T-cell (primary cell): ENCODE data around the gene GASK1A. TPM values are rescaled to one million over a fixed set of nuclear protein-coding genes. Genes with fewer than 3 reads are reported as not detected.

Experiments
- ATAC-seq, 4 experiments: fragments of 200-7000 bp in 3 of 4; fragments of 150-1000 bp in 1 of 4; cut with Tn5 transposase; replicated peaks in 1 of 4; 1 replicate in 3 of 4; 2 replicates in 1 of 4; pipeline ENCODE4 v1.10.0; 2021; ENCODE audit warnings: moderate library complexity in 3 of 4, mild to moderate bottlenecking in 2 of 4, moderate number of reproducible peaks in 1 of 4
- CTCF ChIA-PET, 2 donors: fragments of 300-600 bp; sonication (Branson Sonifier 250); formaldehyde crosslinking; loops; one replicate each; lab custom pipeline; 2022; ENCODE audit warnings: antibody characterized with exemption in 2 of 2; lab: Charles Lee
- POLR2A ChIA-PET, 2 donors: fragments of 300-600 bp; sonication (Branson Sonifier 250); formaldehyde crosslinking; loops; one replicate each; lab custom pipeline; 2022; ENCODE audit warnings: antibody characterized with exemption in 2 of 2; lab: Charles Lee
- DNase-seq, 35 experiments: peaks; one replicate each; pipeline versions ENCODE4 v3.0.0 to v3.0.0-alpha.2; 2013 to 2023
- H3K27ac ChIP-seq: one replicate; pipeline ENCODE4 v1.5.1; 2013; ENCODE audit warnings: low read length
- H3K27me3 ChIP-seq, 2 experiments: replicated peaks in 1 of 2; 1 replicate in 1 of 2; 2 replicates in 1 of 2; pipeline versions ENCODE4 v1.6.1 to v1.7.0; 2013; ENCODE audit warnings: low read length in 1 of 2, mixed read lengths in 1 of 2; ENCODE audit not compliant: control insufficient read depth in 2 of 2, insufficient read depth in 2 of 2; ENCODE audit errors: extremely low read depth in 1 of 2
- H3K36me3 ChIP-seq, 2 donors: 1 replicate in 1 of 2; 2 replicates in 1 of 2; pipeline versions ENCODE4 v1.6.1 to v1.7.0; 2013; ENCODE audit warnings: low read length in 1 of 2; ENCODE audit not compliant: control insufficient read depth in 2 of 2, insufficient read depth in 1 of 2; ENCODE audit errors: extremely low read depth in 1 of 2
- H3K4me1 ChIP-seq, 2 experiments: 1 replicate in 1 of 2; 2 replicates in 1 of 2; pipeline versions ENCODE4 v1.6.1 to v1.7.0; 2013; ENCODE audit warnings: low read length in 2 of 2, mixed read lengths in 1 of 2; ENCODE audit not compliant: insufficient read depth in 2 of 2, control insufficient read depth in 1 of 2; ENCODE audit errors: extremely low read depth in 1 of 2
- H3K4me3 ChIP-seq, 2 donors: 1 replicate in 1 of 2; 2 replicates in 1 of 2; pipeline versions ENCODE4 v1.5.1 to v1.7.0; 2013; ENCODE audit warnings: mild to moderate bottlenecking in 2 of 2, low read length in 1 of 2, moderate library complexity in 1 of 2; ENCODE audit not compliant: control insufficient read depth in 1 of 2; ENCODE audit errors: extremely low read depth in 1 of 2
- H3K9me3 ChIP-seq: 2 replicates; pipeline ENCODE4 v1.7.0; 2013
- H3K27ac Mint-ChIP-seq, 2 donors: one replicate each; pipeline ENCODE4 v1.8.0; 2020 to 2021; ENCODE audit warnings: mild to moderate bottlenecking in 2 of 2, mixed read lengths in 2 of 2
- H3K27me3 Mint-ChIP-seq, 2 donors: one replicate each; pipeline ENCODE4 v1.8.0; 2021 to 2022; ENCODE audit warnings: mixed read lengths in 2 of 2
- H3K36me3 Mint-ChIP-seq: one replicate; pipeline ENCODE4 v1.8.0; 2021; ENCODE audit warnings: mixed read lengths
- H3K4me1 Mint-ChIP-seq, 3 donors: one replicate each; pipeline ENCODE4 v1.8.0; 2020 to 2022; ENCODE audit warnings: mixed read lengths in 3 of 3, mild to moderate bottlenecking in 1 of 3
- H3K4me3 Mint-ChIP-seq, 3 donors: one replicate each; pipeline ENCODE4 v1.8.0; 2020 to 2022; ENCODE audit warnings: mild to moderate bottlenecking in 3 of 3, mixed read lengths in 3 of 3, moderate library complexity in 3 of 3
- H3K9me3 Mint-ChIP-seq, 3 donors: one replicate each; pipeline ENCODE4 v1.8.0; 2020 to 2022; ENCODE audit warnings: mixed read lengths in 3 of 3
- WGBS: methylation state at CpG from one replicate; pipeline ENCODE4 v1.1.5; 2013; ENCODE audit warnings: missing lambda C conversion rate; ENCODE audit not compliant: insufficient coverage; 5-methylcytosine and 5-hydroxymethylcytosine counted together
- total RNA-seq, 35 experiments: library from RNA in 6 of 35; stranded (reverse) in 6 of 35; fragments of 120-200 nt in 1 of 35; gene quantifications; one replicate each; pipeline versions ENCODE4 v1.2.1 to v1.2.4 and lab custom pipeline; 2013 to 2026

Gene GASK1A
- total RNA-seq, 5 donors from 2014 or later (not counting 1 experiment from before 2014, with no cell fraction given), result 0.10 to 0.49 (median 0.17) TPM; not detected in 1

DNA sequence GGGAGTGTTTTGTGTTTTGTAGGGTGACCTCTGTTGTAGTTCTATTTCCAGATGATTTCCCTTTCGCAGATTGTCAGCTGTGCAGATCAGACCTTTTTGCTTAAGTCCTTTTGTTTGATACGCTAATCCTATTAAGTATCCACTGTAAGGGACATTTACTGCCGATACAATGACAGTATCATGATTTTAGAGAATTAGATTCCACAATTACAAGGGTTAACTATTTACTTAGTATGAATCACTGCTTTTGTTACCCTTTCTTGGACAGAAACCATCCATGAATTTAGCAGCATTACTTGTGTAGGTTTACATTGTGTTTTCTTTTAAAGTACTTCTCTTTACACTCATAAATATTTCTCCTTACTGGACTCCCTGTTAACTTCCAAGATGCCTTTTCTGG, 41.8 kb upstream of the GASK1A start:
- WGBS, result 100% methylated on average over 1 of the region's 3 CpGs
- no peaks in the 10 kb centered on the region for H3K9me3 ChIP-seq
- H3K4me3 ChIP-seq, result no peak overlapping the region
- H3K9me3 Mint-ChIP-seq, result peaks cover 0 to 6% (median 0%) of the 10 kb centered on the region in 3 donors
- H3K4me3 Mint-ChIP-seq, result no peak overlapping the region
- H3K27me3 ChIP-seq, result peaks cover 0 to 7% of the 10 kb centered on the region in 2 experiments
- no peak overlapping the region for H3K27ac ChIP-seq
- ATAC-seq (no peak), DNase-seq (no peak)
- peaks cover 12 to 15% of the 10 kb centered on the region in 2 experiments for H3K4me1 ChIP-seq
- no peak overlapping the region for H3K27ac Mint-ChIP-seq
- peaks cover 30 to 33% (median 32%) of the 10 kb centered on the region in 3 donors for H3K4me1 Mint-ChIP-seq
- H3K36me3 ChIP-seq, result no peaks in the 10 kb centered on the region
- no peaks in the 10 kb centered on the region for H3K36me3 Mint-ChIP-seq
- ChIA-PET CTCF (no interaction called here), POLR2A (no interaction called here)
- H3K27me3 Mint-ChIP-seq, result no peaks in the 10 kb centered on the region

DNA sequence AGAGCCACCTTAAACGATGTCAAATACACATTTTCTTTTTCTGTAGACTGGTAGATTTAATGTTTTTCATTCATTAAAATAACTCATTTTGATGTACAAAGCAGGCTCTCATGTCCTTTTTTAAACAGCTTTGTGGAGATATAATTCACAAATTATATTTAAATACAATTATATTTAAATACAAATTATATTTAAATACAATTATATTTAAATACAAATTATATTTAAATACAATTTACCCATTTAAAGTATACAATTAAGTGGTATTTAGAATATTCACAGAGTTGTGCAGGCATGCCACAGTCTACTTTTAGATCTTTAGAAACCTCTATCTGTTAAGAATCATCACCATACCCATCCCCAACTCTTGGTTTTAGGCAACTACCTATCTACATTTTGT, 36.4 kb upstream of the GASK1A start:
- no peaks in the 10 kb centered on the region for H3K4me1 ChIP-seq
- POLR2A ChIA-PET, result interaction anchor here in 1 of 2 donors (0.6 kb wide), 1 partner anchor 21 kb away, joined by 3 read pairs; no protein-coding TSS in a partner anchor
- Mint-ChIP-seq H3K4me1 (no peaks in the 10 kb centered on the region), H3K9me3 (no peaks in the 10 kb centered on the region), H3K4me3 (no peak overlapping the region), H3K36me3 (no peaks in the 10 kb centered on the region), H3K27ac (no peak overlapping the region), H3K27me3 (peaks cover 0 to 4% of the 10 kb centered on the region in 2 donors)
- no CpG with 5 or more reads among the region's 1 CpG for WGBS
- no peak overlapping the region for H3K4me3 ChIP-seq
- no peak for ATAC-seq
- no peaks in the 10 kb centered on the region for H3K36me3 ChIP-seq
- H3K9me3 ChIP-seq, result no peaks in the 10 kb centered on the region
- H3K27me3 ChIP-seq, result no peaks in the 10 kb centered on the region
- CTCF ChIA-PET, result interaction anchor here in 1 of 2 donors (0.9 to 1.2 kb wide), 2 partner anchors 10 to 19 kb away, joined by 3 to 6 read pairs; no protein-coding TSS in a partner anchor
- DNase-seq, result no peak
- no peak overlapping the region for H3K27ac ChIP-seq

- Mint-ChIP-seq H3K36me3 (no peaks in the 10 kb centered on the region), H3K4me3 (no peak overlapping the region), H3K9me3 (no peaks in the 10 kb centered on the region), H3K4me1 (peaks cover 0 to 2% (median 1%) of the 10 kb centered on the region in 3 donors), H3K27ac (no peak overlapping the region), H3K27me3 (peaks cover 0 to 4% of the 10 kb centered on the region in 2 donors)
- ATAC-seq (no peak), DNase-seq (no peak)
- no peaks in the 10 kb centered on the region for H3K27me3 ChIP-seq
- no peaks in the 10 kb centered on the region for H3K4me1 ChIP-seq
- ChIA-PET CTCF (no interaction called here), POLR2A (no interaction called here)
- no peak overlapping the region for H3K4me3 ChIP-seq
- no peaks in the 10 kb centered on the region for H3K9me3 ChIP-seq
- 36% methylated on average over 4 of the region's 5 CpGs for WGBS
- H3K27ac ChIP-seq, result no peak overlapping the region
- no peaks in the 10 kb centered on the region for H3K36me3 ChIP-seq
Observed at GRCh38 chr3:42946050-42946449, 33.1 kb upstream of the GASK1A start.

- Histone ChIP-seq H3K4me1 (peaks cover 0 to 8% of the 10 kb centered on the region in 2 experiments), H3K9me3 (no peaks in the 10 kb centered on the region), H3K36me3 (no peaks in the 10 kb centered on the region), H3K27ac (no peak overlapping the region), H3K4me3 (no peak overlapping the region), H3K27me3 (no peaks in the 10 kb centered on the region)
- Mint-ChIP-seq H3K4me3 (no peak overlapping the region), H3K4me1 (peaks cover 8 to 12% (median 9%) of the 10 kb centered on the region in 3 donors), H3K27me3 (peaks cover 3 to 6% of the 10 kb centered on the region in 2 donors), H3K36me3 (no peaks in the 10 kb centered on the region), H3K9me3 (no peaks in the 10 kb centered on the region), H3K27ac (no peak overlapping the region)
- POLR2A ChIA-PET, result no interaction called here
- CTCF ChIA-PET, result no interaction called here
- WGBS, result no CpG with 5 or more reads among the region's 3 CpGs
- ATAC-seq, result no peak
- DNase-seq, result no peak
Observed at GRCh38 chr3:42957573-42957972, 21.5 kb upstream of the GASK1A start.

- DNase-seq (no peak), ATAC-seq (no peak)
- Histone ChIP-seq H3K4me1 (peaks cover 4 to 23% of the 10 kb centered on the region in 2 experiments), H3K4me3 (no peak overlapping the region), H3K27me3 (no peaks in the 10 kb centered on the region), H3K36me3 (no peaks in the 10 kb centered on the region), H3K27ac (no peak overlapping the region), H3K9me3 (no peaks in the 10 kb centered on the region)
- Mint-ChIP-seq H3K36me3 (no peaks in the 10 kb centered on the region), H3K4me3 (no peak overlapping the region), H3K27ac (no peak overlapping the region), H3K9me3 (no peaks in the 10 kb centered on the region), H3K4me1 (peaks cover 26 to 30% (median 26%) of the 10 kb centered on the region in 3 donors), H3K27me3 (peaks cover 0 to 6% of the 10 kb centered on the region in 2 donors)
- CTCF ChIA-PET, result interaction anchor here in 1 of 2 donors (2.2 kb wide), 2 partner anchors 111 to 543 kb away, joined by 14 to 17 read pairs; no protein-coding TSS in a partner anchor
- POLR2A ChIA-PET, result no interaction called here
- no CpG with 5 or more reads among the region's 5 CpGs for whole genome bisulfite sequencing
Observed at GRCh38 chr3:42960282-42960681, 18.8 kb upstream of the GASK1A start.

GRCh38 chr3:42960786-42961185, 18.3 kb upstream of the GASK1A start:
- Mint-ChIP-seq H3K4me1 (peaks cover 28 to 31% (median 29%) of the 10 kb centered on the region in 3 donors), H3K27ac (no peak overlapping the region), H3K4me3 (no peak overlapping the region), H3K27me3 (peaks cover 0 to 6% of the 10 kb centered on the region in 2 donors), H3K9me3 (no peaks in the 10 kb centered on the region), H3K36me3 (no peaks in the 10 kb centered on the region)
- H3K9me3 ChIP-seq, result no peaks in the 10 kb centered on the region
- peaks cover 4 to 24% of the 10 kb centered on the region in 2 experiments for H3K4me1 ChIP-seq
- no peaks in the 10 kb centered on the region for H3K27me3 ChIP-seq
- no peaks in the 10 kb centered on the region for H3K36me3 ChIP-seq
- no CpG with 5 or more reads among the region's 1 CpG for WGBS
- H3K27ac ChIP-seq, result no peak overlapping the region
- CTCF ChIA-PET, result interaction anchor here (1.2 to 2.2 kb wide), 7 partner anchors 110 to 542 kb away, joined by 3 to 17 read pairs (median 4); no protein-coding TSS in a partner anchor
- no peak for ATAC-seq
- H3K4me3 ChIP-seq, result no peak overlapping the region
- DNase-seq, result no peak
- POLR2A ChIA-PET, result interaction anchor here in 1 of 2 donors (0.6 kb wide), 1 partner anchor 538 kb away, joined by 3 read pairs; no protein-coding TSS in a partner anchor
